Ishikawa (cell line): ENCODE results near the gene SLC12A4.

Experiments used
- CEBPB ChIP-seq: IDR thresholded peaks from 2 replicates; pipeline ENCODE4 v1.6.1; 2012
- CREB1 ChIP-seq: IDR thresholded peaks from 2 replicates; pipeline ENCODE4 v1.6.1; 2012; ENCODE audit warnings: low read depth
- EGR1 ChIP-seq: IDR thresholded peaks from 2 replicates; pipeline ENCODE4 v1.6.1; 2012
- EP300 ChIP-seq: IDR thresholded peaks from 2 replicates; pipeline ENCODE4 v1.6.1; 2012; ENCODE audit warnings: borderline replicate concordance
- FOXM1 ChIP-seq: IDR thresholded peaks from 2 replicates; pipeline ENCODE4 v1.6.1; 2012; ENCODE audit warnings: low read depth, borderline replicate concordance
- TAF1 ChIP-seq: IDR thresholded peaks from 2 replicates; pipeline ENCODE4 v1.6.1; 2012; ENCODE audit warnings: low read depth, mild to moderate bottlenecking

GRCh38 chr16:67965668-67966548, 2.5 kb downstream of the SLC12A4 start:
- TF ChIP-seq TAF1 (no peak), CEBPB (no peak), EP300 (no peak), FOXM1 (no peak), EGR1 (no peak), CREB1 (no peak)
